IPS-15b (cell line): Measurements from ENCODE around the gene MED29.

Experiments used
- H3K27me3 ChIP-seq: one replicate; pipeline ENCODE4 v1.6.1; 2013; ENCODE audit warnings: low read length; ENCODE audit not compliant: control insufficient read depth, insufficient read depth
- H3K36me3 ChIP-seq: one replicate; pipeline ENCODE4 v1.6.1; 2013; ENCODE audit warnings: low read length; ENCODE audit not compliant: control insufficient read depth, insufficient read depth
- H3K4me1 ChIP-seq: one replicate; pipeline ENCODE4 v1.6.1; 2013; ENCODE audit warnings: mild to moderate bottlenecking, low read length; ENCODE audit not compliant: control insufficient read depth, insufficient read depth
- H3K4me3 ChIP-seq: one replicate; pipeline ENCODE4 v1.5.1; 2013; ENCODE audit warnings: low read depth, low read length
- H3K9ac ChIP-seq: one replicate; pipeline ENCODE4 v1.6.1; 2013; ENCODE audit warnings: low read depth, mild to moderate bottlenecking, low read length
- H3K9me3 ChIP-seq: one replicate; pipeline ENCODE4 v1.6.1; 2013; ENCODE audit warnings: mild to moderate bottlenecking, low read length; ENCODE audit not compliant: control insufficient read depth, insufficient read depth

Gene MED29

GRCh38 chr19:39356073-39356472 lies 35.1 kb upstream of the MED29 start:
- no peaks in the 10 kb centered on the region for H3K4me1 ChIP-seq
- peaks cover 47% of the 10 kb centered on the region for H3K36me3 ChIP-seq
- H3K27me3 ChIP-seq: no peaks in the 10 kb centered on the region
- H3K9ac ChIP-seq: no peak overlapping the region
- H3K9me3 ChIP-seq: no peaks in the 10 kb centered on the region
- no peak overlapping the region for H3K4me3 ChIP-seq

GRCh38 chr19:39356647-39357046 lies 34.5 kb upstream of the MED29 start:
- no peak overlapping the region for H3K4me3 ChIP-seq
- H3K36me3 ChIP-seq: peaks cover 46% of the 10 kb centered on the region

GRCh38 chr19:39359026-39359425 lies 32.2 kb upstream of the MED29 start:
- H3K9ac ChIP-seq: no peak overlapping the region
- H3K4me3 ChIP-seq: no peak overlapping the region
- H3K27me3 ChIP-seq: no peaks in the 10 kb centered on the region
- H3K4me1 ChIP-seq: no peaks in the 10 kb centered on the region
- no peaks in the 10 kb centered on the region for H3K9me3 ChIP-seq
- peaks cover 36% of the 10 kb centered on the region for H3K36me3 ChIP-seq

More at GRCh38 chr19:39356647-39357046, 34.5 kb upstream of the MED29 start:
- Histone ChIP-seq H3K27me3 (no peaks in the 10 kb centered on the region), H3K9ac (no peak overlapping the region), H3K4me1 (no peaks in the 10 kb centered on the region), H3K9me3 (no peaks in the 10 kb centered on the region)

GRCh38 chr19:39360599-39360998 lies 30.6 kb upstream of the MED29 start:
- Histone ChIP-seq H3K9ac (no peak overlapping the region), H3K4me3 (no peak overlapping the region), H3K36me3 (peaks cover 30% of the 10 kb centered on the region), H3K4me1 (no peaks in the 10 kb centered on the region), H3K27me3 (no peaks in the 10 kb centered on the region), H3K9me3 (no peaks in the 10 kb centered on the region)

GRCh38 chr19:39362682-39363657 lies 28.2 kb upstream of the MED29 start:
- H3K4me3 ChIP-seq: no peak overlapping the region
- H3K4me1 ChIP-seq: no peaks in the 10 kb centered on the region
- no peak overlapping the region for H3K9ac ChIP-seq
- peaks cover 22% of the 10 kb centered on the region for H3K36me3 ChIP-seq
- no peaks in the 10 kb centered on the region for H3K9me3 ChIP-seq
- no peaks in the 10 kb centered on the region for H3K27me3 ChIP-seq

- H3K4me1 ChIP-seq: no peaks in the 10 kb centered on the region
- H3K27me3 ChIP-seq: no peaks in the 10 kb centered on the region
- H3K9ac ChIP-seq: no peak overlapping the region
- no peaks in the 10 kb centered on the region for H3K9me3 ChIP-seq
- no peak overlapping the region for H3K4me3 ChIP-seq
- H3K36me3 ChIP-seq: peaks cover 14% of the 10 kb centered on the region
Measured at GRCh38 chr19:39363901-39364457, 27.2 kb upstream of the MED29 start.

- no peaks in the 10 kb centered on the region for H3K4me1 ChIP-seq
- H3K27me3 ChIP-seq: no peaks in the 10 kb centered on the region
- H3K4me3 ChIP-seq: no peak overlapping the region
- no peak overlapping the region for H3K9ac ChIP-seq
- H3K9me3 ChIP-seq: no peaks in the 10 kb centered on the region
- peaks cover 17% of the 10 kb centered on the region for H3K36me3 ChIP-seq
Measured at GRCh38 chr19:39365531-39365930, 25.6 kb upstream of the MED29 start.

- Histone ChIP-seq H3K9me3 (no peaks in the 10 kb centered on the region), H3K27me3 (no peaks in the 10 kb centered on the region), H3K4me3 (no peak overlapping the region), H3K4me1 (no peaks in the 10 kb centered on the region), H3K9ac (no peak overlapping the region), H3K36me3 (peaks cover 24% of the 10 kb centered on the region)
Measured at GRCh38 chr19:39369200-39369599, 22.0 kb upstream of the MED29 start.

GRCh38 chr19:39370735-39371134 lies 20.4 kb upstream of the MED29 start:
- Histone ChIP-seq H3K27me3 (no peaks in the 10 kb centered on the region), H3K9me3 (no peaks in the 10 kb centered on the region), H3K36me3 (peaks cover 34% of the 10 kb centered on the region), H3K4me3 (no peak overlapping the region), H3K9ac (no peak overlapping the region), H3K4me1 (no peaks in the 10 kb centered on the region)

GRCh38 chr19:39372047-39372802 lies 19.0 kb upstream of the MED29 start:
- no peaks in the 10 kb centered on the region for H3K4me1 ChIP-seq
- no peak overlapping the region for H3K4me3 ChIP-seq
- no peak overlapping the region for H3K9ac ChIP-seq
- peaks cover 42% of the 10 kb centered on the region for H3K36me3 ChIP-seq
- H3K27me3 ChIP-seq: no peaks in the 10 kb centered on the region
- H3K9me3 ChIP-seq: no peaks in the 10 kb centered on the region

- H3K4me1 ChIP-seq: no peaks in the 10 kb centered on the region
- H3K9ac ChIP-seq: no peak overlapping the region
- peaks cover 49% of the 10 kb centered on the region for H3K36me3 ChIP-seq
- no peaks in the 10 kb centered on the region for H3K9me3 ChIP-seq
- no peak overlapping the region for H3K4me3 ChIP-seq
- no peaks in the 10 kb centered on the region for H3K27me3 ChIP-seq
Measured at GRCh38 chr19:39372941-39373340, 18.2 kb upstream of the MED29 start.
